KG1 (cell line): Measurements from ENCODE around the gene OR10V1.

Experiments used
- DNase-seq: peaks from one replicate; lab custom pipeline; 2025; lab: John Stamatoyannopoulos, UW

Gene OR10V1, protein sequence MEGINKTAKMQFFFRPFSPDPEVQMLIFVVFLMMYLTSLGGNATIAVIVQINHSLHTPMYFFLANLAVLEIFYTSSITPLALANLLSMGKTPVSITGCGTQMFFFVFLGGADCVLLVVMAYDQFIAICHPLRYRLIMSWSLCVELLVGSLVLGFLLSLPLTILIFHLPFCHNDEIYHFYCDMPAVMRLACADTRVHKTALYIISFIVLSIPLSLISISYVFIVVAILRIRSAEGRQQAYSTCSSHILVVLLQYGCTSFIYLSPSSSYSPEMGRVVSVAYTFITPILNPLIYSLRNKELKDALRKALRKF

DNA sequence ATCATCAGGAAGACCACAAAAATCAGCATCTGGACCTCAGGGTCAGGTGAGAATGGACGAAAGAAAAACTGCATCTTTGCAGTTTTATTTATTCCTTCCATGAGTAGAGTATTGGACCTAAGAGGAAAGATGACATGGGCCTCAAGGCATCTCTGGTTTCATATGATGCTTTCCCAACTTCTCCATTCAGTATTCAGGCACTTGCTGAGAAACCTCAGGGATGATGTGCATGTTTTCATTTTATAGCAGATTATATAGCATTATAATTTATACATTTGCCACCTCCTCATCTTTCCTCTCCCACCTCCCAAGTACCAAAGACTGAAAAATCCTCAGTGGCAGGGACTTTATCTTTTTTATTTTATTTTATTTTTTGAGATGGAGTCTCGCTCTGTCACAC, at the start of gene OR10V1:
TSS of gene OR10V1 (minus strand) at position 101 of the 400 bp plus-strand sequence. CDS start at position 101, 0 bp downstream.
- DNase-seq: no peak

DNA sequence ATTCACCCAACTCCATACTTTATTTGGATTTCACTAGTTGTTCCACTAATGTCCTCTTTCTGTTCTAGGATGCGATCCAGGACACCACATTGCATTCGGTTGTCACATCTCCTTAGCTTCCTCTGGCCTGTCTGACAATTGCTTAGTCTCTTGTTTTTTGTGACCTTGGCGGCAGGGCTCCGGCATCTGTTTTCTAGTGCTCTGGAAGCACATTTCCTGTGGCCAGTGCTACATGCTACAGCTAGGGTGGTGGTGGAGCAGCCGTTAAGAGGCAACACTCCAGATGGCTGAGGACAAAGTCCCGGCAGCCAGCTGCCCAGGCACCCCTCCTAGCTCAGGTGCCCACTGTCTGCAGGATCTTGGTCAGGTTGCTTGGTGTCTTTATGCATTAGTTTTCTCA, 48.3 kb upstream of the OR10V1 start:
- no peak for DNase-seq

DNA sequence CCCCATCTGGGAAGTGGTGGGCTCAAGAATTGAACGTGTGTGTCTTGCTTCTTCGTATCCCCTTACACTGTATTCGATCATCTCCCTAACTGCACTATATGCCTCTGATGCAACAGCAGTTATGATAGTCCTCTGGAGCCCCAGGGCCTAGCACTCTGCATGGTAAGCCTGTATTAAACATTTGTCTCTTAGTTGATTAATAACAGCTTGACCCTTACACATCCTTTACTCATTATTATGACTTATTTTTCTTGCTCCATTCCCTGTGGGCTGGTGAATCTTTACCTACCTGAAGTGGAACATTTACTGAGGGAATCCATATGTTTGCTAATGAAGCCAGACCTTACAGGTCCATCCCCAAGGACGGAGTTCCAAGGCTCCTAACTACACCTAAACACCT, 47.1 kb upstream of the OR10V1 start:
- DNase-seq: no peak

DNA sequence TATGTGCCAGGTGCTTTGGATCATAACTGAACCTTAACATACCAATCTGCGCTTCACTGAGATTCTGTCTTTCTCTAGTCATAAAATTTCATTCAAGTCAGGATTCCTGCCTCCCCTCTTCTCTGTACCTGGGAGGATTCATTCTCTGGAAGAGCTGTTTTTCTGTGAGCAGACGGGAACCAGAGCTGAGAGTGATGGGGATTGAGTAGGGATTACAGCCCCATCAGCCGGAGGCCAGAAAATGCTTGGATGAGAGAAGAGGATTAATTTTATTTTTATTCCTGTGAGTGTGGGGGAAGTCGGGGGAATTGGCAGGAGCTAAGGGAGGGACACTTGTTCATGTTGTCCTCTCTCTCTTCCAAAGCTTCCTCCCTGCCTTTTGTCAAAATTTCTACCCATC, 46.3 kb upstream of the OR10V1 start:
- DNase-seq: no peak

DNA sequence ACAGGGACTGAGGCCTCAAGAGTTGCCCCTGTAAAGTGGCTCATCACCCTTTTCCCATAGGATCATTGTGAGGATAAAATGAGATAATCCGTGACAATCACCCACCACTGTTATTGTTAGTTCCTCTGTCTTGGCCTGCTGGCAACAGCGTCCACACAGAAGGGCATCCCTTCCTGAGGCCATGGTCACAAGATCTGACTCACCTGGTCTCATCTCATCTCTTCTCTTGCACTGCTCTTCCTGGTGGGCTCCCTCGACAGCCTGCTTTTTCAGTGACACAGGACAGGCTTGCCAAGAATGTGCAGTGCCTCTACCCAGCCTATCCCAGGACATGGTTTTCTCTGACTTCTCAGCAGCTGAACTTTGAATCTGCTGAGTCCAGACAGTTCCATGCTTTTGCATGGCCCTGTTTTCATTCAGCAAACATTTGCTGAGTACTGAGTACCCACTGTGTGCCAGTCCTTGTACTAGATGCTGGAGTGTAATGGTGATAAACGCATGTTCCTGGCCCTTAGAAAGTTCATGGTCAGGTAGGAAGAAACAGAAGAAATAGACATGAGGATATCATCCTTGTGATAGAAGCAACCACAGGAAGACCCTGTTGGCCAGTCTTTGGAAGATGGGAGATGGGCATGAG, 44.9 kb upstream of the OR10V1 start:
- DNase-seq: no peak

DNA sequence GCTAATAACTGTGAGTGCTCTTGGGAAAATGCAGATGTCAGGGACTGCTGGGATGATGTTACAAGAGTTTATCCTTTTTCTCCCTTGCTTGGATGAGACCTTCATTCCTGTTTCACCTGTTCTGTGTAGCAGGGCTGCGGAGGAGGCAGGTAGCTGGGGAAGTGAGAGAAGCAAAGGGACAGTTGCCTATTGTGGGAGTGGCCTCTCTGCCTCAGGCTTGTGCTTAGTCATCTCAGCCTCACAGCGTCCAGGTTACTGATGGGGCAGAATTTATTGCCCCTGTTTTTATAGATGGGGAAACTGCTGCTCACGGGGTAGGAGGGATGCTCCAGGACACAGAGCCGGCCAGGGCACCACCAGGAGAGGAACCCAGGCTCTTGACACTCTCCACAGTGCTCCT, 43.2 kb upstream of the OR10V1 start:
- no peak for DNase-seq

DNA sequence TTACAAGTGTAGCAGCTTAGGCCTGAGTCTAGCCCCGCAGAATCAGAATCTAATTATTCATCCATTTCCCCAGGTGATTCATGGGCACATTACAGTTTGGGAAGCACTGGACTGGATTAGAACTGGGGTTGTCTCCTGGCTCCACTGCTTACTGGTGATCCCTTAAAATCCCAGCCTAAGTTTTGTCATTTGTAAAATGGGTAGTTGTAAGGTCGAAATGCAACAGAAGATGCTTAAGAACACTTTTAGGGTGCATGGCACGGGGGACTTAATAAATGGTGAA, 42.9 kb upstream of the OR10V1 start:
- no peak for DNase-seq

DNA sequence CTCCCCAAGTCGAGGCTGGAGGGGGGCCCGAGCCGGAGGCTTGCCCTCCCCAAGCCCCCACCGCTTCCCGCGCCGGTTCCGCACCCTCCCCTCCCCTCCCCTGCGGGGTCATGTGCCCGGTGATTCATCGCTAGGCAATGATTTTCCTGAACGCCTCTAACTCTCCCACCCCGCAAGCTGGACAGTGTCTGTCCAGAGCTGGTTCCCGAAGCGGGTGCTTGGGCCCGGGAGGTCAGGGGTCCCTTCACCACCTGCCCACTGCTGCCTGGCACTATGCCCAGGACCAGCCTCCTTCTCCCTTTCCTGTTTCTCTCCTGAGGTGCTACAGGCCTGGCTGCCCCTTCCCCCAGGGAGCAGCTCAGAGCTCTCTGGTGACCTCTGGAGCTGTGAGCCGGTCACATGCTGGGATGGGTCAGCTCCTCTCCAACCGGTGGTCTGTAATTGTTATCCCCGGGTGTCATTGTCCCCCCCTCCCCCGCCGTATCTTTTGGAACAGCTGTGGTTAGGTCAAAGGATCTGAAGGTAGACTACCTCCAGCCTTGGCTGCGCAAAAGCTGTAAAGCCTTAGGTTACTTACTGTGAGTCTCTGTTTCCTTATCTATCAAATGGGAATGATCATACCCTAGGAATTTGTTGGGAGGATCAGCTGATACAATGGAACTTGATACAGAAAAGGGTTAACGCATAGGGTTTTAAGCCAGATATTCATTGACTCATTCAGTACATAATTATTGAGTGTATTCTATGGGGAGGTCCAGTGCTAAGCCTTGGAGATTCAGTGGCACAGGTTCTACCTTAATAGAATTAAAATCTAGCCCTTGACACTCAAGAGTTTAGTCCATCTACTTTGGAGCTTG, 42.3 kb upstream of the OR10V1 start:
- no peak for DNase-seq

- DNase-seq: no peak
Observed at GRCh38 chr11:59754859-59755700, 41.4 kb upstream of the OR10V1 start, which contains the start of gene STX3. Gene STX3 (plus strand): TSS chr11:59755376. CDS start chr11:59755606, 230 bp downstream.

DNA sequence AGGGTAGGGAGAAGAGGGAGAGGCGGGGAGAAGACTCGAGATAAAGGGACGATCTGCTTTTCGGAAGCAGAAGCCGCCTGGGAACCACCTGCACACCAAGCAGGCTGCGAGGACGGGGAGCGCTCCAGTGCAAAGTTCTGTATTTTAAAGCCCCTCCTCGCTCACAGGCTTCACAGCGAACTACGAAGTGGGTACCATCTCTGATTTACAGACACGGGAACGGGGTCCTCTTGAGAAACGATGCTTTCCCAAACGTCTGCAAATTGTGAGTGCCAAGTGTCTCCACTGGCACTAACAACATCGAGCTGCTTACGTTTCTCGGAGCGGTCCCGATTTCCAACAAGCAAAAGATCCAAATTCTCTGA, 40.8 kb upstream of the OR10V1 start:
- DNase-seq: peak; percentile 76

DNA sequence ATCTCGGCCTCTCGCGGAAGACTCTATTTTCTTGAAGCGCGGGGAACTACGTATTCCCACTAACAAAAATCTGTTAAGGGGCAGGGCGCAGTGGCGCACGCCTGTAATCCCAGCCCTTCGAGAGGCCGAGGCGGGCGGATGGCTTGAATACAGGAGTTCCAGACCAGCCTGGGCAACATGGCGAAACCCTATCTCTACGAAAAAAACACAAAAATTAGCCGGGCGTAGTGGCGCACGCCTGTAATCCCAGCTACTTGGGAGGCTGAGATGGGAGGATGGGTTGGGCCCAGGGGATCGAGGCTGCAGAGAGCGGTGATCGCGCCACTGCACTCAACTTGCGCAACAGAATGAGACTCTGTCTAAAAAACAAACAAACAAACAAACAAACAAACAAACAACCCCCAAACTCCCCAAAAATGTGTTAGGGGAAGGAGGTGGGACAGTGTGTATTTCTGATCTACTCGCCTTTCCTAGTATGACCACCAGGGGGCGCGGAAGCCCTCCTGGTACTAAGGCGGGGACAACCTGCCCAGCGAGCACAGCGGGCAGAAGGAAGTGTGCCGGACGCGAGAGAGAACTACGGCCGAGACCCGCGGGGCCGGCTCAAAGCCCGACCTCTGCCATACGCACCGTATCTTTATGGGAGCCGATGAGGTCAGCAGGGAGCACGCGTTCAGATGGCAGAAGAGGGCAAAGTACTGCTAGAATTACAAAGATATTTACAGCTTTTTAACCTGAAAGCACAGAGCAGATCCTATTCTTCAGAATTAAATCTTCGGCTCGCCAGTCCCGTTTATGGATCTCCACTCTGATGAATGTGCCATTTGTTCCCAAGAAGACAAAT, 40.2 kb upstream of the OR10V1 start:
- DNase-seq: peak; percentile 82

GRCh38 chr11:59746111-59746510, 32.5 kb upstream of the OR10V1 start:
- no peak for DNase-seq

DNA sequence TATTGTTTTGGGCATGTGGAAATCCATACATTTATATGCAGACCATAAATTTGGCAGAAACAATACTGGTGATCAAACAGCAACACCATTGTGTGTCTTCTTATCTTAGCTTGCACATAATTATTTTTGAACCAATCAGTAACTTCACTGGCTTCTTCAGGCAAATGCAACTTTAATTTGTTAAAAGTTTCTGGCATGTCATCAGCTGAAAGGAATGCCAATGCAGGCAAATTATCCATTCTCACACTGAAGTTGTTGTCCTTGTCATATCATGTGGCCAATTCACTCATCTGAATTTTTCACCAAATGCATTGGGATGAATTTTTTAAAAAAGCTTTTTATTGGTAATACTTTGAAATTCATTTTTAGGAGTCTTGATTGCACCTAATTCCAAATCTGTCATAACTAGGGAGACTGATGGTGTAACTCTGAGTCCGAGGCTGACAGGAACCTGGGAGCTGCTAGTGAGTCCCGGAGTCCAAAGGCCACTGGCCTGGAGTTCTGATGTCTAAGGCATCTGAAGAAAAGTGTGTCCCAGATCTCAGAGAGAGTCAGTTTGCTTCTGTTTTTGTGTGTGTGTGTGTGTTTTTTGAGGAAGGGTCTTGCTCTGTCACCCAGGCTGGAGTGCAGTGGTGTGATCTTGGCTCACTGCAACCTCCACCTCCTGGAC, 17.4 kb upstream of the OR10V1 start:
- no peak for DNase-seq

DNA sequence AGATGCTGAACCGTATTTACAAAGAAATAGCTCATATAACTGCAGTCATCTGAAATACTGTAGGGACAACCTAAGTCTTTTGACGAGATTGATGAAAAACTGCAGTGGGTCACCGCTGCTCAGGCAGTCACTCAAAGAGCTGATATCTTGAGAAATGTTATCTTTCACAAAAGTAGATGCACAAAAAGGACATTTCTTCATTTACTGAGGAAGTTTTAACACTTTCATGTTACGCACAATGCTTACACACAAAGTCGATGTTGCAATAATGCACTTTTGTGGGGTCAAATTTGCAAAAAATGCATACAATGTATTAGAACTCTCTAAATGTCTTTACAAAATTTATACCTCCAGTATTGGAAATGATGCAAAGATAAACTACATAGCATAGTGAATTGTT, 16.2 kb upstream of the OR10V1 start:
- DNase-seq: no peak

DNA sequence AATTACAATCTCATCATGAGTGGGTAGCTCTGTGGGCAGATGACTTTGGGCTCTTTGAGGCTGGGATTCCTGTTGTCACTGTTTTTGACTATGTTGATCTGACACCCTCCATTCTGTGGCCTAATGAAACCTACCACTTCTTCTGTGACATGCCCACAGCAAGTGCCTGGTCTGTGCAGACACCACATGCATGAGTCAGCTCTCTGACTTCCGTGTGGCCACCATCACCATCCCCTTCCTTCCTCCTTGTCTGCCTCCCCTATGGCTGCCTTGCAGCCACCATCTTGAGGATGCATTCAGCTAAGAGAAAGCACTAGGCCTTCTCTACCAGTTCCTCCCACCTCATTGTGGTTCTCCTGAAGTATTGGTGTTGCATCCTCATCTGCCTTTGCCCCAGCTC, 15.3 kb upstream of the OR10V1 start:
- no peak for DNase-seq

- no peak for DNase-seq
Observed at GRCh38 chr11:59728154-59728553, 14.5 kb upstream of the OR10V1 start.

DNA sequence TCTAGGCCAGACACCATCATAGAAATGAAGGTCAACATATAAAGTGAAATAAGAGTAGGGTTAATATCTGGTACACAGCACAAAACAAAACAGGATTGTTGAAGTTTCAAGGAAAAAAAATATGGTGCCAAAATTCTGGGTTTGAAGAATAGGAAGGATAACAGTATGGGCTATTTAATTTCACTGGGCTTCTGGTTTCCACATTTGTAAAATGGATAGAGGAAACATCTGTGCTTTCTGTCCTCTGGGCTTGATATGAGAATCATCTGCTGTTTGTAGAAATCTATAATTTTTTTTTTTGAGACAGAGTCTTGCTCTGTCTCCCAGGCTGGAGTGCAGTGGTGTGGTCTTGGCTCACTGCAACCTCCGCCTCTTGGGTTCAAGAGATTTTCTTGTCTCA, 13.8 kb upstream of the OR10V1 start:
- DNase-seq: no peak

DNA sequence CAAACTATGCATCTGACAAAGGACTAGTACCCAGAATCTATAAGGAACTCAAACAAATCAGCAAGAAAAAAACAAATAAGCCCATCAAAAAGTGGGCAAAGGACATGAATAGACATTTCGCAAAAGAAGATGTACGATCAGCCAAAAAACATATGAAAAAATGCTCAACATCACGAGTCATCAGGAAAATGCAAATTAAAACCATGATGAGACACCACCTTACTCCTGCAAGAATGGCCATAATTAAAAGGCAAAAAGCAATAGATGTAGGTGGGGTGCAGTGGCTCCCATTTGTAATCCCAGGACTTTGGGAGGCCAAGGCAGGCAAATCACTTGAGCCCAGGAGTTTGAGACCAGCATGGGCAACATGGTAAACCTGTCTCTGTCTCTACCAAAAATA, 10.4 kb upstream of the OR10V1 start:
- DNase-seq: no peak

- DNase-seq: no peak
Observed at GRCh38 chr11:59719556-59719955, 5.9 kb upstream of the OR10V1 start.

- no peak for DNase-seq
Observed at GRCh38 chr11:59716051-59716450, 2.4 kb upstream of the OR10V1 start.
